ENCODE measurements around the gene MMS22L.
"Not testable (repeated sequence)": the region's sequence is repeated elsewhere in the genome, so short reads cannot be mapped to it uniquely, and the experiment has no call there.

Gene MMS22L

DNA sequence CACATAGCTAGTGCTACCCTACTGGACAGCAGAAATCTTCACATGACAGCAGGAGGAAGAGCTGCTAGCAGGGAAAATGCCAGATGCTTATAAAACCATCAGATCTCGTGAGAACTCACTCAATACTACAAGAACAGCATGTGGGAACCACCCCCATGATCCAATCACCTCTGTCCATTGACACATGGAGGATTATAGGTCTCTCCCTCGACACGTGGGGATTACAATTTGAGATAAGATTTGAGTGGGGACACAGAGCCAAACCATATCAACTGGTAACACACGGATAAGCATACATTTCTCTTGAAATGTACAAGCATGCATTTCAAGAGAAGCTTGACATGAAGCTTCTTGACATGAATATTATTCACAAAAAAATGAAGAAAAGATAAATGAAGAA, 64.1 kb downstream of the MMS22L start:
- no peak for DNase-seq

DNA sequence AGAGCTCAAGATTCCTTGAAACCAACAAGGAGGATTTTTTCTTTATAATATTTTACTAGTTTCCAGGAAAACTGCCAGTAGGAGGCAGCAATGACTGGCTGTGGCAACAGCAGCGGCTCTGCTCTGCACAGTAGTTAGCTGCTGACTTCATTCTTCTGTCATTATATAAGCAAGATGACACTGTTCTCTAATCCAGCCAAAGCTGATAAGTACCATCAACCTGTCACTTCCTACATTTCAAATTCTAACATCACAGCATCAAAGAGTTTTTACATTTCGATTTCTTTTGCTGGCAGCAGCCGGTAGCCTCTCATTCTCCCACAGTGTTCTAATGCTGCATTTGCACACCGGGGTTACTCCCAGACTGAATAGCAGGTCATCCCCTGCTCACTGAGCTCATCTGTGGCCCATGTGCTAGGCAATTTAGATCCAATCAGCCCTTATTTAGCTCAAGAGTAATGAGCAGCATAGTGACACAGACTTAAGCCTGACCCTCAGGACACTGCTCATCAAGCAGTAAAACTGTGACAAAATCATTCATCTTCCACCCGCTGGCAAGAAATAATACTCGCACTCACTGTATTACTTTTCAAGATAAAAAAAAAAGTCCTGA, 67.8 kb downstream of the MMS22L start:
- peak; percentile 64 for DNase-seq

DNA sequence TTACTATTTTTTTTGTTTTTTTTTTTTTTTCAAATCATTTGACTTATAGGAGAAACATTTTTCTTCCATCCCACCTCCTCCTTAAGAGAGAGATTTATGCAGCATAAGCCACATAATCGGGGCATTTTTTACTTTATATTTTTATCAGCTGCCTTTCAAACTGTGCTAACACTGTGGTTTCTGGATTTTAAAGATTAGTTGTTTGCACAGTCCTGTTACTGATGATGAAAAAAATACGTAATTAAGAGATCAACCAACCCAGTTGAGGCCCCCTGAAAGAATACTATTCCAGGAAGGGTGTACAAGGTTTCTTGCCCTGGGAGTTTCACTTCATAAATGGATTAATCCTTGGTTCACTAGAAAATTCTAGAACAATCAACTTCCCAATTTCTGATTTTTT, 68.3 kb downstream of the MMS22L start:
- no peak for DNase-seq

DNA sequence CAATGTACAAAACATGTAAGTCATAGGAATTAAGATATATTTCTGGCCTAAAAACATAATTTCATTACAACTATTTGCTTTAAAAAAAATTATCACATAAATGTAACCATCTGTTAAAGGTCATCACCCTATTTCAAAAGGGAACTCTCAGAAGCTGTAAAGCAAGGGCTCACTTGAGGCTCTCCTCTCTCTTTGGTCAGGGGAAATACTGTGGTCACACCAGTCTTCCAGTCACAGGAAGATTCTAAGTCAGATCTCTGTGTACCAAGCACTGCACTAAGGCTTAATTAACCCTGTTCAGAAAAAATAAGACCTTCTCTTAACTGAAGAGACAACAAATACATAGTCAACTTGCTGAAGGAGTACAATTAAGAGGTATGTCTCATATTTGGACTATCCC, 75.6 kb downstream of the MMS22L start:
- no peak for DNase-seq

DNA sequence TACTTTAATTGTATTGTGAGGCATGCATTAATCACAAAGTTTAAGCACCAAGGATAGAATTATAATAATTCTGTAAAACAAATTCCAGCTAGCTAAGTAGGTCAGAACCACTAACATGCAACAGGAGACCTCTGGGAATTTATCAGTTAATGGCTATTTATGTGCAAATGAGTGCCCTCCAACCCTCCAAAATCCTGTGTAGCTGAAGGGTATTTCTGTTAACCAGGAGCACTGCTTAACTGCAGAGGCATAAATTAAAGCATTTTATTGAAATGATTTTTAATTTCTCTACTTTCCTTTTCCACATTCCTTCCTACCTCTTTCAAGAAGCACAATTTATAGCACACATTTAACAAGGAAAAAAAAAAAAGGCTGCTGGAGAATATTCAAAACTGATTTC, 77.0 kb downstream of the MMS22L start:
- no peak for DNase-seq

DNA sequence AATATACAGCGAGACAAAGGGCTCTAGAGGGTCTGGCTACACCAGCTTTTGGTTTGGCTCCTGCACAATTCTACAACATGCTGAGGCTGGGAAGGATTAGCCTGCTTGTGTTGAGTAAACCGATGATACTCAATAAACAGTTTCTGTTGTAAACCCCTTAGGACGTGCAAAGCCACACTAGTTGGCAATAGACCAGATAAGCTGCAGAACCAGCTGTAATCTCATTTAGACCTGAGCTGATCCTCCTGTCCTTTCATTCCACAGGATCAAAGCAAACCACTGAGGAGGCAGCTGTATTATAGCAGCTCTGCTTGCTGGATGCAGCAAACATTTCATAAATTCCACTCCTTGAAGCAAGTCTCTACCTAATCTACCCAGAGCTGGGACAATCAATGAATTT, 79.7 kb downstream of the MMS22L start:
- peak; percentile 43 for DNase-seq

DNA sequence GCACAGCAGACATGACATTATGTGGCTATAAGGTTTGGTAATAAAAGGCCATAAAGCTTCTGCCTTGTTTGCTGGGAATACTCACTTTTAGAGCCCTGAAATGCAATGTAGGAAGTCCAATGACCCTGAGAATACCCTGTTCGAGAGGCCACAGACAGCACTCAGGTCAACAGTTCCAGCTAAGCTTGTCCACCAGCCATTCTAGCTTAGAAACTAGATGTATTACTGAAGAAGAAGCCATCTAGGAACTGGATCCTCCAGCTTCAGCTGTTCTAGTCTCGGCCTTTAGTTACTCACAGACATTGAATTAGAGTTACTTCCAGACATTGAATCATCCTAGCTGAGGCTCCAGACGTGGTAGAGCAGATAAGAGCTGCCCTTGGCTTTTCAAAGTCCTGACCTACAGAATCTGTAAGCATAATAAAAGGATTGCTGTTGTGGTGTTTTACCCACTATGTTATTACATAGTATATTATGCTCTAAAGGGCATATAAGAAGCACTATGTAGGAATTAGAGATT, 84.9 kb downstream of the MMS22L start:
- DNase-seq: no peak

DNA sequence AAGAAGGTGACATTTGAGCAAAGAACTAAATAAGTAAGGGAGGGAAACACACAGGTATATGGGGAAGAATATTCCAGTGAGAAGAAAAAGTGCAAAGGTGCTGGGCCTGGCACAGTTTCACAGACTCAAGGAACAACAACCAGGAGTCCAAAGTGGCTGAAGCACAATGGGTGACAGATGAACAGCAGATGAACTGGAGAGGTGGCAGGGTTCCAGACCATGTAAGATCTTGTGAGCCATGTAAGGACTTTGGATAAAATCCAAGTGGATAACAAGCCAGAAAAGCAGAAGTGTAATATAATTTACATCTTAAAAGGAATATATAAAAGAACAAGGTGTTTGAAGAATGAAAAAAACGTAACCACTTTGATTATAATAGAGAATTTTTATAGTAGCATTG, 87.9 kb downstream of the MMS22L start:
- DNase-seq: no peak

DNA sequence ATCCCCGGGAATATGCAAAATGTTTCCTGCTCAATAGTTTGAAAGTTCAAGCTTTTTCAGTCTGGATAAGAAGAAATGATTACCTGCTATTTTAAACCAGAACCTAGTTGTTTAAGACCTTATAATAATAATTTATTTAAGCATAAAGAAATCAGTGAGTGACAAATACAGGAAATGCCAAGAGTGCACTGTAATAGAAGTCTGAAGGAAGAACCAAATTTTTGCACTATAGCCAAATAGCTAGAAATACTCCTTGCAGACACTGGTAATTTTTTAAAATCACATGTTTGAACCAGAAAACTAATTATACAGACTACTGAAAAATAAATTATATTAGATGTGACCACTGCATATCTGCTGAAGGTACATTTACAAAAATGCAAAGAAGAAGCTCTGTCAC, 93.2 kb downstream of the MMS22L start:
- peak; percentile 69 for DNase-seq

DNA sequence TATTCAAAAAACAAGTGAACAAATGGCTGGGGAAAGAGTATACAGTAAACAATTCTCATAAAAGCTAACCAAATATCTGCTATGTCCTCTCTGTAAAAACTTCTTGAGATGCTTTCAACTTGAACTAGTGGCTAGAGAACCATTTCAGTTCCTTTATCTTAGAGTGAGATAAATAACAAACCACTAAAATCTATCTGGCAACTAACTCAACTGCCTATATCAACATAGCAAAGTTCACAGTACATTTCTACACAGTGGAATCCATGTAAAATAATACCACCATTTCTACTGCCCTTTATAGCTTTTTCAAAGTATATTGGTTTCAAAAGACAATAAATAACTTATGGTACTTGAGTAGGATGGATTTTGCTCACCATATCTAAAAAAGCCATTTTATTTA, 95.1 kb downstream of the MMS22L start:
- no peak for DNase-seq

DNA sequence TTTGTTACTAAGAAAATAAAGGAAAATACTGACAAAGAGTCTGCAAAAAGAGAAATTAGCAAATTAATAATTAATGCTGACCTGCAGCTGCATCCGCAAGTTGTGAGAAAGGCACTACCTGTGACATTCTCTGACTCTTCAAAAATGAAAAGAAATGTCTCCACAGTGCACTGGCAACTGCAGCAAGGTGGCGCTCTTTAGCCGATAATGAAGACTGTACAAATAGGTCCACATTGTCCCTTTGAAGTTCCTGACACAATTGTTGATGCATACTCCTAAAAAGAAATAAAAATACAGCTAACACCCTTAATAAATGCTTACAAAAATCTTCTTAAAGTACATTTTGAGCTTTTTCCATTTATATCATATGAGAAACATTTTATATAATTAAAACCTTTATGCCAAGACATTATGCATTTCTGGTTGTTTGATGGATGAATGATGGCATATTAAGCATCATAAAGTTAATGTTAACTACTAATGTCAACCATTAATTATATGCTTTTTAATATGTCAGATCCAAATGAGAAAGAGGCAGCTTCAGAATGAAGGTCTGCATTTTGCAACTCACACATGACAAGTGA, 96.5 kb downstream of the MMS22L start:
- peak; percentile 50 for DNase-seq

DNA sequence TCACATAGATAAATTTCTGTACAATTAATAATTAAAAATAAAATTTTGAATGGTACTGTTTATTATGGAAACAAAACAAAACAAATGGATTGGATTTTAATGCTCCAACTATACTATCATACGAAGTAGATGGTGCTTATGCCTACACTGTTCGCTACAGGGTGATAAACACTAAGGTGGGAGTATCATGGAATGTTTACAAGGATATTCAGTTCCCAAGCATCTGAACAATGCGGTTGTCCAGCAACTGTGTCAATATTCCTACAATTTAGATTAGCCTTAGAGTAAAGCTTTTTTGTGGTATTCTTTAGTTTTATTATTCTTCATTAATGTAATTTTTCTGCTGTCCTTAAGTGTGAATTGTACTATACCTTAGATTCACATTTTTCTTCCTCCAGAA, 105.1 kb downstream of the MMS22L start:
- DNase-seq: no peak

DNA sequence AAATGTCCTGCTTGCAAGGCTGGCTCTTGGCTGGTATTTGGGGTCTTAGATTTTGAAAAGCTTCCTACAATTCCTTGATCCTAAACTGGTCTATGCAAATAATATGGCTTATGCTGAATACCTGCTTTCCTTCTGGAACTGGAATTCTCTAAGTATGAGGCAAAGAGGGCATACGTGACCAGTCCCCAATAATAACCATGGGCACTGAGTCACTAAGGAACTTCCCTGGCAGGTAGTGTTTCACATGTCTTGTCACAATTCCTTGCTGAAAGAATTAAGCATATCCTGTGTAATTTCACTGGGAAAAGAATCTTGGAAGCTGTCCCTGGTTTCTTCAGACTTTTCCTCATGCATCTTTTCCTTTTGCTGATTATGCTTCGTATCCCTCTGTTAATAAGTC, 106.5 kb downstream of the MMS22L start:
- no peak for DNase-seq

DNA sequence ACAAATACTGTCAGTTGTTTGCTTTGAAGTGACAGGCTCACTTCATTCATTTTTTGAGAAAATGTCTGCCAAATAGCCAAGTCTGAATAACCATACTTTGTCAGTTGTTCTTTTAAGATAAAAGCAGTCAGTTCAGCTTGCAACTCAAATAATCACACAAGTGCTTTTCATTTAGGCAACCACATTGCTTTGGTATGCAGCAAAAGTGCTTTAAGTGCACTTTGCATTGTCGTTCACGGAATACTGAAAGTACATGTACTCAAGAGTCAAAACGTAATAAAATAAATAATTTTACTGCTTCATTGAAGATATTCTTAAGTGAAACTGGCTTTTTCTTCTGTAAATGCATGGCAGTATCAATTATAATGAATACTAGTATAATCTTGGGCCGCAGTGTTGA, 107.2 kb downstream of the MMS22L start:
- DNase-seq: no peak

DNA sequence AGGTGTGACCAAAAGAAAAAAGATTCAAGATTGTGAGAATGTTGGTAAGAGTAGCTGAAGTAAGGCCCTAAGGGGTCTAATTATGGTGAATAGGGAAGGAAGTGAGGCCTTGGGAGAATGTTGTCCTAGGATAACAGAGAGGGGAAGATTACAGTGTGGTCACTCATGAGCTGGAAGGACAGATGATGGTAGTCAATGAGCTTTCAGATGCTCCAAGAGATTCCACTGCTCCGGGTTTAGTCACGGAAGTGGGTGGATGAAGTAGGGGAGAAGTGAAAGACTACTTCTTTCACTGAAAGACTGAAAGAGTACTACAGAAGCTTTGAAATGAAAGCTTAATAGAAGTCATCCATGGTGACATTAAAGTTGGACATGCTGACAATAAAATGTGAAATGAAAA, 108.5 kb downstream of the MMS22L start:
- no peak for DNase-seq

DNA sequence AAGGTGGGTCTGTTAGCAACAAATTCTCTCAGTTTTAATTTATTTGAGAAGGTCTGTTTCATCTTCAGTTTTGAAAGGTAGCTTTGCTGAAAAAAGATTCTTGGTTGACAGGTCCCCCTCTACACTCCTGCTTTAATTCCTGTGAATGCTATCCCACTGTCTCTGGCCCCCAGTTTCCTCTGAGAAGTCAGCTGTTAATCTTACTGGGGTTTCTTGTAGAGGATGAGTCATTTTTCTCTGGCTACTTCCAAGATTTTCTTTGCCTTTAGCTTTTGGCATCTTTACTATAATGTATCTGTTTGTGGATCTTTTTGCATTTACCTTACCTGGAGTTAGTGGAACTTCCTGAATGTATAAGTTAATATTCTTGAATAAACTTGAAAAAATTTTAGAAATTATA, 122.7 kb downstream of the MMS22L start:
- DNase-seq: no peak

DNA sequence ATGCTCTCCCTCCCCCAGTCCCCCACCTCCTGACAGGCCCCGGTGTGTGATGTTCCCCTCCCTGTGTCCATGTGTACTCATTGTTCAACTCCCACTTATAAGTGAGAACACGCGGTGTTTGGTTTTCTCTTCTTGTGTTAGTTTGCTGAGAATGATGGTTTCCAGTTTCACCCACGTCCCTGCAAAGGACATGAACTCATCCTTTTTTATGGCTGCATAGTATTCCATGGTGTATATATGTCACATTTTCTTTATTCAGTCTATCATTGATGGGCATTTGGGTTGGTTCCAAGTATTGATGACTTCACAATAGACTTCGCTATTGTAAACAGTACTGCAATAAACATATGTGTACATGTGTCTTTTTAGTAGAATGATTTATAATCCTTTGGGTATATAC, 127.6 kb downstream of the MMS22L start:
- not testable (repeated sequence) for DNase-seq

DNA sequence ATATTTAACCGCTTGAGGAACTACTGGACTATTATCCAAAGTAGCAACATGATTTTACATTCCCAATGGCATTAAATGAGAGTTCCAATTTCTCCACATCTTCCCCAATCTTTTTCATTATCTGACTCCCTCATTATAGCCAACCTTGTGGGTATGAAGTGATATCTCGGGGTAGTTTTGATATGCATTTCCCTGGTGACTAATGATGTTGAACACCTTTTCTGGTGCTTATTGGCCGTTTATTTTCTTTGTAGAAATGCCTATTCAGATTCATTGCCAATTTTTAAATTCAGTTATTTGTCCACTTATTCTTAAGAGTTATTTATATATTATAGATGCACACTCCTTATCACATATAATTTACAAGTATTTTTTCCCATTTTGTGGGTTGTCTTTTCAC, 129.0 kb downstream of the MMS22L start:
- DNase-seq: no peak

DNA sequence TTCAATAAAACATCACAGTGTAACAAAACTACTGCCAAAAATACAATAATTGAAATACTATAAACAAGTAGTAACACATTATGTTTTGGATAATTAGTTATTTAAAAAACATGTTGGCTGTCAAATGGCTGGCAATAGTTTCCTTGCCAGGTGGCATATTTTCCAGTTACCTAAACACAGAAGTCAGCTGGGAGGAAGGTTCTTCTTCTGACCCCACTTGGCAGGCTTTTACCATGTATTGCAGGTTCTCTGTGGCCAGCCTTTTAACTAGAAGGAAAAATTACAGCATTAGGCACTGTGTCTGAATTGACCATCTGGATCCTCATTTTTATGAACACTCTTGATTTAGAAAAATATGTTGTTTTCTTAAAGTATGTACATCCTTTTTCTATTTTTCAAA, 131.4 kb downstream of the MMS22L start:
- no peak for DNase-seq

DNA sequence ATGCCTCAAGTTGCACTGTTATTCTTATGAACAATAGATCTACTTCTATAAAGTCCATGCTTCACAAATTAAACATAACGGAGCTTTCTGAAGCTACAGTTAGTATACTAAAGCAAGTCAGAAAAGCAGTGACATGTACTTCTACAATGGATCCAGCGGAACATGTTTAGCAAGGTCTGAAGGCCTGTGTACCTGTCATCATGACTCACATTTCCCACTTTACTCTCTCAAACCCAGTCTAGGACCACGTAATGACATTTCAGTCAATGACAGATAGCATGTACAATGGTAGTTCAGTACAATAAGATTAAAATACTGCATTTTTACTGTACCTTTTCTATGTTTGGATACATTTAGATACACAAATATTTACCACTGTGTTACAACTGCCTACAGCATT, 132.1 kb downstream of the MMS22L start:
- DNase-seq: no peak

DNA sequence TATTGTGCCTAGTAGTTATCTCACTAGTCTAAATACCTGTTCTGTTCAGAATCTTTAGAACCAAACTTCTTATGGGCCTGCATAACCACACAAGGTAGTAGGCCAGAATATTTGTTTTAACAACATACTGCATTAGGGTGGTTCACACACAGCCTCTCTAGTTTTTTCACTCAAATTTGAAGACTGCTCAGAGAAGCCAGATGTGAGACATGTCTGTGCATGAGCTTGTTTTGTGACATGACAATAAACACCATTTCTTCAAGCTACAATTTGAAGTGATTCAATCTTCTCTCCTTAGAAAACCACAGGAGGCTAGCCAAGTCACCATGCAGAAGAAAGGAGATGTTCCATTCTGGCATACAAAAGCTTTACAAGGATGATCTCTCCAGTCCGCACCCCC, 135.6 kb downstream of the MMS22L start:
- no peak for DNase-seq

DNA sequence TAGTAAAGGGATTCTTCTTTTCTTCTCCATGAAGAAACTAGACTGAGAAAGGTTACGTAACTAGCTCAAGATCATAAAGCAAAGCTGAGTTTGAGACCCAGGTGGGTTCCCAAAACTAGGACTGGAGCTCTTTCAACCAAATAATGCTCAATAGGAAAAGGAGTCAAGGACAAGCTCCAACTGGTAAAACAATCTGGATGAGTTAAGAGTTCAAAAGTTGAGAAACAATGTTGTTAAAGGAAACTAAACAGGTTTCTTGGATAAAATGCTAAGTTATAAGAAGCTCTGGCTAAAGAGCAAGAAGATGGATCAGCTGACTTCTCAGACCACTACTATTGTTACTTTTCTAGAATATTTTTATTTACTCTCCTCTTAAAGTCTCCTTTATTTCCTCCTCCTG, 137.3 kb downstream of the MMS22L start:
- no peak for DNase-seq

DNA sequence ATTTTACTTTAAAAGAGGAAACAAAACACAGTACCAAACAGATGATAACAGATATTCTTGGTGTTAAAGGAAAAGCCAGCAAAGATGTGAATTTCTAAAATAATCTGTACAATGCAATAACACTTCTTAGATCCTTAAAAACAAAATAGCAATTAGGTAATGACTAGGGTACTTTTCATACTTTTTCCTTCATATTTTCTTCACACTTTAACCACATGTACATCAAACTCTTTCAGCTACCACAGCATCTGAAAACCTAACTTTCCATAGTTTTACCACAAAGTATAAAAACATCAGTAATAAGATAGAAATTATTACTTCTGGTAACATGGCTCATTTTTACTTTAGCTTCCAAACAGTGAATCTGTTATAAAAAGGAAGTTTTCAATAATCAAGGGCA, 141.3 kb downstream of the MMS22L start:
- DNase-seq: no peak

DNA sequence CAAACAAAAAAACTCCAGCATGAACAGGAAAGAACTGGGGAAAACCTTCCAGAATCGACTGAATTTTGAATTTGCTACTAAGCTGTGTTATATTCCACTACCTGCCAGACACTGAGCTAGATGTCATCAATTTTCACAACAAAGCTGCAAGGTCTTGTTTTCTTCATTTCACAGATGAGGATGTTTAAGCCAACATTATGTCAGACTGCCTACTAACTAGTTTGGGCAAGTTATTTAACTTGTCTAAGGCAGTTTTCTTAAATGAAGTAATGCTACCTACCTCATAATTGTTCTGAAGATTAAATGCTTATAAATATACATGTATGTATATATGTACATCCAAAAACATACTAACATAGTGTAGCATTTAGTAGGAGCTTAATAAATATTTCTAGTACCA, 144.4 kb downstream of the MMS22L start:
- DNase-seq: no peak
